ENCODE measurements around the gene TMEM107.

Gene TMEM107

DNA sequence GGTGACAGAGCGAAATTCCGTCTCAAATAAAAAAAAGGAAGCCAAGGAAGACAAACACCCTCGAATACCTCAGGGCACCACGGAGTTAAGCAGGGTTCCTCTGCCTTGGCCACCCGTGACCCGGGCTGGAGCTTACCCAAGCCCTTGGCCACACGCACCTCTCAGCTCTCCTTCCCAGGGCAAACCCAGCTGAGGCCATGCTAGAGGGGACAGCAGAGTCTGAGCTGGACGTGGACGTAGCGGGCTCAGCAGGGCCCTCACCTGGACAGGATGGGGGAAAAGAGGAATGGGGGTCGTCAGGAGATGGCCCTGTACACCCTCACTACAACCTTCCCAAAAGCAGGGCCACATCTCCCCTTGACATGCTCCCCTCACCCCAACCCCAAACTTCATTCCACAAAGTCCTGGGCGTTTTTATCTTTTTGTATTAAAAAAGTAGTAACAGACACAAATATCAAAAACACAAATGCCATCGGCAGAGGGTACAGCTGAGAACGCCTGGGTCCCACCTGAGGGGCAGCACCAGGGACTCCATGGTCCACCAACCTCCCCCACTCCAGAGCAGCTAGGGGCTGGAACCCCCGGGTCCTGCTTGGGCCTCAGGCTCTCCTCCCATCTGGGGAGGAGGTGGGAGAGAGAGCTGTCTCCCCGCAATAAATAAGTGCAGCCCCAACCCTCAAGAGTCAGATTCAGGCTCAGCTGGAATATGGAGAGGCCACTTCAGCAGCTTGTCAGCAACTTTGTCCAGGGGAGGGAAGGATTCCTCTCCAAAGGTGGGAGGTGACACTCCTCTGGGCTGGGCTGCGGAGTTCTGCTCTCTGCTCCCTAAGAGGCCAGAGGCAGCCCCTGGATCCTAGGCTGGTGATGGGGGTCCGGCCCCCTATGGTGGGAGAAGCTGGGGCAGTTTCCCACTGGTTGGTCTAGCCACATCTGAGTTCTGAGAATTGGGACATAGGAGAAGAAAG lies 35.8 kb downstream of the TMEM107 start:
- TF ChIP-seq, protein P1, sequence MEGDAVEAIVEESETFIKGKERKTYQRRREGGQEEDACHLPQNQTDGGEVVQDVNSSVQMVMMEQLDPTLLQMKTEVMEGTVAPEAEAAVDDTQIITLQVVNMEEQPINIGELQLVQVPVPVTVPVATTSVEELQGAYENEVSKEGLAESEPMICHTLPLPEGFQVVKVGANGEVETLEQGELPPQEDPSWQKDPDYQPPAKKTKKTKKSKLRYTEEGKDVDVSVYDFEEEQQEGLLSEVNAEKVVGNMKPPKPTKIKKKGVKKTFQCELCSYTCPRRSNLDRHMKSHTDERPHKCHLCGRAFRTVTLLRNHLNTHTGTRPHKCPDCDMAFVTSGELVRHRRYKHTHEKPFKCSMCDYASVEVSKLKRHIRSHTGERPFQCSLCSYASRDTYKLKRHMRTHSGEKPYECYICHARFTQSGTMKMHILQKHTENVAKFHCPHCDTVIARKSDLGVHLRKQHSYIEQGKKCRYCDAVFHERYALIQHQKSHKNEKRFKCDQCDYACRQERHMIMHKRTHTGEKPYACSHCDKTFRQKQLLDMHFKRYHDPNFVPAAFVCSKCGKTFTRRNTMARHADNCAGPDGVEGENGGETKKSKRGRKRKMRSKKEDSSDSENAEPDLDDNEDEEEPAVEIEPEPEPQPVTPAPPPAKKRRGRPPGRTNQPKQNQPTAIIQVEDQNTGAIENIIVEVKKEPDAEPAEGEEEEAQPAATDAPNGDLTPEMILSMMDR (conservative IDR thresholded peaks at IDR 0.05; ENCODE audit: low read depth): no peak
- ChIA-PET POLR2A (ENCODE audit: low non-redundant PET) (interaction anchor here (0.8 to 0.9 kb wide), 2 partner anchors 14 to 17 kb away, joined by 3 read pairs; no protein-coding TSS in a partner anchor), CTCF (interaction anchor here (2.2 kb wide), 1 partner anchor 12 kb away, joined by 9 read pairs; the partner anchor contains the start of gene PER1)
- no peak for DNase-seq (ENCODE audit: low spot score)
- H3K27ac ChIP-seq: peak overlapping the region; percentile 98

DNA sequence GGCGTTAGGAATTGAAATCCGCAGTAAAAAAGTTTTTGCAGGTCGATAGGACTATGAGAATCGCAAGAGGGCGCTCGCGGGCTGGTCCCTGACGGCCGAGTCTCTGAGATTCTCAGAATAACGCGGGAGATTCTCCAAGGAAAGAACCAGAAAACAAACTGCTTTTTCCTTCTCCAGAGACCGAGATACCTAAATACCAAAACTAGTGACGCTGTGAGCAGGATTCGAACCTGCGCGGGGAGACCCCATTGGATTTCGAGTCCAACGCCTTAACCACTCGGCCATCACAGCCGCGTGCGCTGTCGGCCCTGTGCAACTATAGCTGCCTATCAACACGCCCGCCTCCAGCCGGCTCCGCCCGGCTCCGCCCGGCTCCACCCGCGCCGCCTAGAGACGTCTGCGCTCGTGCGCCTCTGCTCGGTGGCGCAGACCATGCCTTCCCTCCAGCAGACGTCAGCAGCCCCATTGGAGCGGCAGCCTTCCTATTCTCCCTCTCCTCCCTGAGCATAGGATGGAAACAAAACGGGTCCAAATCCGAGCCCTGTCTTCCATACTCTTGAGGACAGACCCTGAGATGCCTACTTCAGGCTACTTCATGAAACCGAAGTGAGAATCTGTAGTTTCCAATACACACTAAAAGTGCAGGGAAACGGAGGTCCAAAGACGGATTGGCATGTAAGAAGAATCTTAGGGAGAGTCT lies 37.4 kb downstream of the TMEM107 start:
- TF ChIP-seq, protein P1 (conservative IDR thresholded peaks at IDR 0.05; ENCODE audit: low read depth): peak; percentile 90
- ChIA-PET POLR2A (ENCODE audit: low non-redundant PET) (no interaction called here), CTCF (interaction anchor here (0.5 to 2.2 kb wide), 12 partner anchors 10 to 670 kb away, joined by 3 to 9 read pairs (median 4); partner anchors contain the start of genes PER1 and TMEM107)
- H3K27ac ChIP-seq: peak overlapping the region; percentile 98
- peak; percentile 84 for DNase-seq (ENCODE audit: low spot score)

DNA sequence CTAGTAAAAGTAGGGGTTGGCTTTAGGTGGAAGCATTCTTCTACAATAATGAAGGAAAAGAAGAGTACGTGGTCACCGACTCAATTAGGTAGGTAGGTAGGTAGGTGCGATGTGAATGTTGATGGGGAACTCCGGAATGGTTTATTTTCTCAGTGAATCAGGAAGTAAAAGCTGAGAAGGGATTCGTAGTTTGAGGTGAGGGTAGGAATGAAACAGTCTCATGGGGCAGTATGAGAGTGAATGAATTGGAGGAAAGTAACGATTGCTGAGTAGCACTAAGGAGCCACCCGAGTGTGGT lies 37.9 kb downstream of the TMEM107 start:
- no peak for DNase-seq (ENCODE audit: low spot score)
- POLR2A ChIA-PET (ENCODE audit: low non-redundant PET): no interaction called here
- peak overlapping the region; percentile 98 for H3K27ac ChIP-seq
- CTCF ChIA-PET: interaction anchor here (0.9 to 2.2 kb wide), 6 partner anchors 10 to 83 kb away, joined by 3 to 9 read pairs (median 6); partner anchors contain the start of gene PER1
- TF ChIP-seq, protein P1 (conservative IDR thresholded peaks at IDR 0.05; ENCODE audit: low read depth): no peak

DNA sequence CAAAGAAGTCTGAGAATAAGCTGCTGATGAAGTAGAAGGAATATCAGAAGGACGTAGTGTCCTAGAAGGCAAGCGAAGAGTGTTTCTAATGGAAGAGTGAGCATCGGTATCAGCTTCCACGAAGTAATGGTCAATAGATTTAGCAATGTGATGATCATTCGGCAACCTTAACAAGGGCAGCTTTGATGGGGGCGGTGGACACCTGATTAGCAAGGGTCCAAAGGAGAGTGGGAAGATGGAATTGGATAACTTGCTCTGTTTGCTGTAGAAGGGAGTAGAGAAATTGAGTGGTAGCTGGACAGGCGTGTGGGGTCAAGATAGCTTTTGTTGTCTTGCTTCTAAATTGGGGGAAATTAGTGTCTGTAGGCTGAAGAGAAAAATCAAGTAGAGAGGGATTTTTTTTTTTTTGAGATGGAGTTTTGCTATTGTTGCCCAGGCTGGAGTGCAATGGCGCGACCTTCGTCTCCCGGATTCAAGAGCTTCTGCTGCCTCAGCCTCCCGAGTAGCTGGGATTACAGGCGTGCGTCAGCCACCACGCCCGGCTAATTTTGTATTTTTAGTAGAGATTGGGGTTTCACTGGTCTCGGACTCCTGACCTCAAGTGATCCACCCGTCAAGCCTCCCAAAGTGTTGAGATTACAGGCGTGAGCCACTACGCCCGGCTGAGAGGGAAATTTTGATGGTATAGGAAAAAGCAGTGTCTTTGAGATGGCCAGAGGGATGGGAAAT lies 38.4 kb downstream of the TMEM107 start:
- TF ChIP-seq, protein P1 (conservative IDR thresholded peaks at IDR 0.05; ENCODE audit: low read depth): no peak
- CTCF ChIA-PET: interaction anchor here (0.7 to 2.2 kb wide), 7 partner anchors 9 to 84 kb away, joined by 3 to 9 read pairs (median 4); partner anchors contain the start of gene BORCS6
- H3K27ac ChIP-seq: peak overlapping the region; percentile 98
- DNase-seq (ENCODE audit: low spot score): no peak
- POLR2A ChIA-PET (ENCODE audit: low non-redundant PET): no interaction called here

DNA sequence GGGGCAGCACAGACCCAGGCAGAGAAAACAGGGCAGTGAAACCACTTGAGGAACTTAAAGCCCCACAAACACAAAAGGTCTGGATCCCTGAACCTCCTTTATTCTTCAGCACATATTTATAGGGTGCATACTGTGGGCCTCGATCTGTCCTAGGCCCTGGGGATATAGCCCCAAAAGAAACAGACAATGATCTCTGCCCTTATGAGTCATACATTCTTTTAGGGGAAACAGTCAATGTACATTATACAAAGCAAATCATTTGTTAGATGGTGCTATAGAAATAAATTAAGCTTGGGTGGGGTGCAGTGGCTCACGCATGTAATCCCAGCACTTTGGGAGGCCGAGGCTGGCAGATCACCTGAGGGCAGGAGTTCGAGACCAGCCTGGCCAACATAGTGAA lies 42.2 kb downstream of the TMEM107 start:
- TF ChIP-seq, protein P1 (conservative IDR thresholded peaks at IDR 0.05; ENCODE audit: low read depth): no peak
- DNase-seq (ENCODE audit: low spot score): no peak
- ChIA-PET CTCF (no interaction called here), POLR2A (ENCODE audit: low non-redundant PET) (no interaction called here)
- H3K27ac ChIP-seq: peak overlapping the region; percentile 41

DNA sequence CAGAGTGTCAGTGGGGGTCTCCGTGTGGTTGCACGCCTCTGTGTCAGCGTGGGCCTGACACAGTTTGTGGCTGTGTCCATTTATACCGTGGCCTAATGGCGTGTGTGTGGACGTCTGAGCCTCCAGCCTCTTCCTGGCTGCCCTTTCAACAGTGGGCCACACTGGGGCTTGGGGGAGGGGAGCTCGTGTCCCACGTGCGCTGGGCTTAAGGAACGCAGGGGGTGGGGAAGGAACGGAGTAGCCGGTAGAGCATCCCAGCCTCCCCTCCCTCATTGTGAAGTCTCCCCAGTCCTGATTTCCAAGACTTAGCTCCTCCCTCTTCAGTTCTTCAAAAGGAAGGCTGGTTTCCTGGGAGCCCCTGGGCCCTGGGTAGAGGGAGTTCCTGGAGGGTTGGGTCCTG lies 42.8 kb downstream of the TMEM107 start:
- CTCF ChIA-PET: no interaction called here
- POLR2A ChIA-PET (ENCODE audit: low non-redundant PET): no interaction called here
- no peak for DNase-seq (ENCODE audit: low spot score)
- peak overlapping the region; percentile 41 for H3K27ac ChIP-seq
- TF ChIP-seq, protein P1 (conservative IDR thresholded peaks at IDR 0.05; ENCODE audit: low read depth): no peak

All from RWPE1 (cell line).